ENCODE data around the gene GOLGA6D. TPM values are rescaled to one million over a fixed set of nuclear protein-coding genes. Genes with fewer than 3 reads are reported as not detected.

The GOLGA6D gene
- total RNA-seq, 2 donors from 2014 or later = not detected

Other genes starting within 250 kb of the GOLGA6D start
- gene C15orf39, start 81.0 kb upstream of the GOLGA6D start, total RNA-seq = 10 to 100 TPM; 22.7 to 45.2 TPM
- under 1 TPM in 1 of 2 donors, not detected in 1; 0.56 TPM for gene GOLGA6C, start 24.5 kb upstream of the GOLGA6D start, total RNA-seq
- 10 to 100 TPM; 57.6 to 71.2 TPM for gene COMMD4, start 53.2 kb downstream of the GOLGA6D start, total RNA-seq
- 10 to 100 TPM; 47.8 to 62.3 TPM for gene NEIL1, start 64.2 kb downstream of the GOLGA6D start, total RNA-seq
- gene MAN2C1, start 85.8 kb downstream of the GOLGA6D start, total RNA-seq = 100 to 1,000 TPM; 394 to 471 TPM
- gene SIN3A, start 168.9 kb downstream of the GOLGA6D start, total RNA-seq = 10 to 100 TPM; 34.0 to 52.5 TPM

Measured in thoracic aorta (tissue), 2 donors.